Subcutaneous adipose tissue (tissue), 4 donors: ENCODE results near the gene MKRN2OS. TPM values are rescaled to one million over a fixed set of nuclear protein-coding genes. Genes with fewer than 3 reads are reported as not detected.

ENCODE experiments used
- total RNA-seq, 4 donors: library from RNA; depleted of rRNA; stranded (reverse); fragments of >200 nt; gene quantifications; one replicate each; pipeline ENCODE4 v1.1.0, GENCODE V29; 2016
- TF ChIP-seq, protein P1 (sequence below): fragments of 450-650 bp; IDR thresholded peaks from one replicate; pipeline ENCODE4 v1.5.1; 2016; ENCODE audit warnings: low read depth, mild to moderate bottlenecking, control low read depth, antibody characterized with exemption, moderate library complexity

Gene MKRN2OS
- total RNA-seq, 4 donors from 2014 or later: not detected

DNA sequence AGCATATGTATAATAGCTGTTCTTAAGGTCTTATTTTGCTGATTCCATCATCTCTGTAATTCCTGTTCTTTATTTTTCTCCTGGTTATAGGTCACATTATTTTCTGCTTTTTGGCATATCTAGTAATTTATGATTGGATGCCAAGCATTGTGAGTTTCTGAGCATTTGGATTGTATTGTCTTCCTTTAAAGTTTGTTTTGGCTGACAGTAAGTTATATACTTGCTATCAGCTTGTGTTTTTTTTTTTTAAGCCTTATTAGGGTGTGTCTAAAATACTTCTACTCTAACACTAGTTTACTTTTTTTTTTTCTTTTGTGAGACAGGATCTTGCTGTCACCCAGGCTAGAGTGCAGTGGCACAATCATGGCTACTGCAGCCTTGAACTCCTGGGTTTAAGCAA is 21.7 kb upstream of the MKRN2OS start:
- TF ChIP-seq, protein P1, sequence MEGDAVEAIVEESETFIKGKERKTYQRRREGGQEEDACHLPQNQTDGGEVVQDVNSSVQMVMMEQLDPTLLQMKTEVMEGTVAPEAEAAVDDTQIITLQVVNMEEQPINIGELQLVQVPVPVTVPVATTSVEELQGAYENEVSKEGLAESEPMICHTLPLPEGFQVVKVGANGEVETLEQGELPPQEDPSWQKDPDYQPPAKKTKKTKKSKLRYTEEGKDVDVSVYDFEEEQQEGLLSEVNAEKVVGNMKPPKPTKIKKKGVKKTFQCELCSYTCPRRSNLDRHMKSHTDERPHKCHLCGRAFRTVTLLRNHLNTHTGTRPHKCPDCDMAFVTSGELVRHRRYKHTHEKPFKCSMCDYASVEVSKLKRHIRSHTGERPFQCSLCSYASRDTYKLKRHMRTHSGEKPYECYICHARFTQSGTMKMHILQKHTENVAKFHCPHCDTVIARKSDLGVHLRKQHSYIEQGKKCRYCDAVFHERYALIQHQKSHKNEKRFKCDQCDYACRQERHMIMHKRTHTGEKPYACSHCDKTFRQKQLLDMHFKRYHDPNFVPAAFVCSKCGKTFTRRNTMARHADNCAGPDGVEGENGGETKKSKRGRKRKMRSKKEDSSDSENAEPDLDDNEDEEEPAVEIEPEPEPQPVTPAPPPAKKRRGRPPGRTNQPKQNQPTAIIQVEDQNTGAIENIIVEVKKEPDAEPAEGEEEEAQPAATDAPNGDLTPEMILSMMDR: no peak

GRCh38 chr3:12562451-12562850 is 17.2 kb upstream of the MKRN2OS start:
- TF ChIP-seq, protein P1: no peak

GRCh38 chr3:12561397-12561796 is 16.1 kb upstream of the MKRN2OS start:
- TF ChIP-seq, protein P1: no peak

DNA sequence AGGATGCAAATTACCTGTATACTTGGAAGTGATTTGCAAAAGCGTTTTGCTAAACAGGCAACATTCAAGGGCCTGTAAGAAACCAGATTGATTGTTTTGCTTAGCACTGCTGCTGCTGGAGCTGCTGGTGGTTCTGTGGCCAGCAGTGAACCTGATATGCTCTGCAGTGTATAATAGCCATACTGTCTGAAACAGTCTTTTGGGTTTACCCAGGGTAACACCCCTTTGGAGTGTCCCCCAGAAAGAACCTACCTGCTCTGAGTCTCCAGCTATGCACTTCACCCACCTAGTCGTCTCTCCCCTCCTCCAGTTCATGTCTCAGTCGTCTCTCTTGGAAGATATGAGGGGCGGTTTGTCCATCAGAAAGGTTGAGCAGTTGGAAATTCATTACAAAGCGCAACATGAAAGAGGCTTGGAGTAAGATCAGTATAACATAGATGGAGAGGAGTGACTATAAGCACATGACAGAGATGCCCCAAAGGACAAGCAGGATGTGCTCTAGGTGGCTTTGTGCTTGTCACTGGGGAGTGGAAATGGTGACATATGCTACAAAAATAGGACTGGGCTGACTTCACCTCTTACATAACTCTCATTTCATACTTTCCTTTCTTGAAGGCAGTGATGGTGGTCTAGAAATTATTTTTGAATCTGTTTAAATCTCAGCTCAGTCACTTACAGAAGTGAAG is 15.3 kb upstream of the MKRN2OS start:
- TF ChIP-seq, protein P1: no peak

DNA sequence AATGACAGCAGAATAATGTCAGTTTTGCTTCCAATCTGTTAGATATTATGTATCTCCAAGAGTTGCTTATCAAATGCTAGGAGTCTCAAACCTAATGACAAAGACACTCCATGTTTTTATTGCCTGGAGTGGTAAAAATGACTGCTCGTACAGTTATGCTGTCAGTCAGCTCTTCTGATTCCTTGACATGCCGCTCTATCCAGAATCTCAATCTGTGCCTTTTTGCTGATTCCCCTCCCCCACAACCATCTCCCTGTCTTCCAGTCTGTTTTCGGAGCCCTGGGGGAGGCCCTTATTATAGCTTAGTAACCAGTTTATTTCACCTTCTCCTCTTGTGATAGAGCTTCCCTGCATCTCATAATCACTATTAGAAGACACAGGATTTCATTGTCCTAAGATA is 14.2 kb upstream of the MKRN2OS start:
- TF ChIP-seq, protein P1: no peak

GRCh38 chr3:12558706-12559105 is 13.4 kb upstream of the MKRN2OS start:
- TF ChIP-seq, protein P1: no peak

- TF ChIP-seq, protein P1: no peak
These were observed 12.3 kb upstream of the MKRN2OS start for GRCh38 chr3:12557473-12558100.
